ENCODE results near the gene ASIC3. TPM values are rescaled to one million over a fixed set of nuclear protein-coding genes. Genes with fewer than 3 reads are reported as not detected.

The ASIC3 gene
- polyA plus RNA-seq, 1 donor = 2.3 TPM

DNA sequence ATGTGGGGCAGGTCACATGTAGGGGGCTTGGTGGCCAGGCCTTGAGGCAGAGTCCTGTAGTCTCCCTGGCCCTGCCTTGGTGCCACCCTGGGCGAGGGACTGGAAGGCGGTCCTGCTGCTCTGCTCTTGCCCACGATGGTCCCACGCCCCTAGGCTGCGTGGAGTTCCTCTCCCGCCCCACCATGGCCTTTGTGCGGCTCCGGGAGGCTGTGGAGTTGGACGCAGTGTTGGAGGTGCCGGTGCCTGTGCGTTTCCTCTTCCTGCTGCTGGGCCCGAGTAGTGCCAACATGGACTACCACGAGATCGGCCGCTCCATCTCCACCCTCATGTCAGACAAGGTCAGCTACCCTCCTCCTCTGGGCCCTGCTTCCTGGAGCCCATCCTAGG, 22.2 kb downstream of the ASIC3 start:
- DNase-seq = no peak

DNA sequence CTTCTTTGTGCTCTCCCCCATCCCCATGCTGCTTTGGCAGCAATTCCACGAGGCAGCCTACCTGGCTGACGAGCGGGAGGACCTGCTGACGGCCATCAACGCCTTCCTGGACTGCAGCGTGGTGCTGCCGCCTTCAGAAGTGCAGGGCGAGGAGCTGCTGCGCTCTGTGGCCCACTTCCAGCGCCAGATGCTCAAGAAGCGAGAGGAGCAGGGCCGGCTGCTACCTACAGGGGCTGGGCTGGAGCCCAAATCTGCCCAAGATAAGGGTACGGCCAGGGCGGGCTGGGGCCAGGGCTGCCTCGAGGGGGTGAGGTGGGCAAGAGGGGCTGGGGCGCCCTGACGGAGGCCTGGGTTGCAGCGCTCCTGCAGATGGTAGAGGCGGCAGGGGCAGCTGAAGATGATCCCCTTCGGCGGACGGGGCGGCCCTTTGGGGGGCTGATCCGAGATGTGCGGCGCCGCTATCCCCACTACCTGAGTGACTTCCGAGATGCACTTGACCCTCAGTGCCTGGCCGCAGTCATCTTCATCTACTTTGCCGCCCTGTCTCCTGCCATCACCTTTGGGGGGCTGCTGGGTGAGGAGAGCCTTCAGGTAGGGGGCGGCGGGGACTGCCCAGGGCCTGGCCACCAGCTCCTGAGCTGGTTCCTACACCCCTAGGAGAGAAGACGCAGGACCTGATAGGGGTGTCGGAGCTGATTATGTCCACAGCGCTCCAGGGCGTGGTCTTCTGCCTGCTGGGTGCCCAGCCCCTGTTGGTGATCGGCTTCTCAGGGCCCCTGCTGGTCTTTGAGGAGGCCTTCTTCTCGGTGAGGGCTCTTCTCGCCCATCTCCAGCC, 22.9 kb downstream of the ASIC3 start:
- DNase-seq = no peak

DNA sequence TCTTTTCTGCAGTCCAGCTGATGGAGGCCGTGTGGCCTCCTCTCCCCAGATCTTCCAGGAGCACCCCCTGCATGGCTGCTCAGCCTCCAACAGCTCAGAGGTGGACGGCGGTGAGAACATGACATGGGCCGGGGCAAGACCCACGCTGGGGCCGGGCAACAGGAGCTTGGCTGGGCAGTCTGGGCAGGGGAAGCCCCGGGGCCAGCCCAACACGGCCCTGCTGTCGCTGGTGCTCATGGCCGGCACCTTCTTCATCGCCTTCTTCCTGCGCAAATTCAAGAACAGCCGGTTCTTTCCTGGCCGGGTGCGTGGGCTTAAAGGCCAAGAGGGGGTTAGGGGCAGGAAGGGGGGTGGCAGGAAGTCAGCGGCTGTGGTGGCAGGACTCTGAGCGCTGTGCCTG, 25.7 kb downstream of the ASIC3 start:
- DNase-seq = no peak

DNA sequence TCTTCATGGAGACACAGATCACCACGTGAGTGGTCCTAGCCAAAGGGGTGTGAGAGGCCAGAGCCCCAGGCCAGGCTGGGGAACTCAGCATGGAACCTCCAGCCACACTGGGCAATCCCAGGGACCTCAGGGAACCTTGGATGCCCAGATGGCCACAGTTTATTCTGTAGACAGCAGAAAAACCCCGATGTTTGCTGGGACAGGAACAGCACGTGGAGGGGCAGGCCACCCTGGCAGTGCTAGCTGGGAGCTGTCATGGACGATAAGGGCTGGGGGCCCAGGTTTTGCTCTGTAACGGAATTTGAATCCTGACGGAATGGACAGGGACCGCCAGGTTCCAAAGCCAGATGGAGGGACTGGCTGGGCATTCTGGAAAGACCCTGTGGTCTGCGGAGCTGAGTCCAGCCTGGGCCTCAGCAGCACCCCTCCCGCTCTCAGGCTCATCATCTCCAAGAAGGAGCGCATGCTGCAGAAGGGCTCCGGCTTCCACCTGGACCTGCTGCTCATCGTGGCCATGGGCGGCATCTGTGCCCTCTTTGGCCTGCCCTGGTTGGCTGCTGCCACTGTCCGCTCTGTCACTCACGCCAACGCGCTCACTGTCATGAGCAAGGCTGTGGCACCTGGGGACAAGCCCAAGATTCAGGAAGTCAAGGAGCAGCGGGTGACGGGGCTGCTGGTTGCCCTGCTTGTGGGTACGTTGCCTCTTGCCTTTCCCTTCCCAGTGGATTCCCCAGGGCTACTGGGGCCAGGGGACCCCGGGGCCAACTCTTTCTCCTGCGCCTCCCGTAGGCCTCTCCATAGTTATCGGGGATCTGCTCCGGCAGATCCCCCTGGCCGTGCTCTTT, 26.7 kb downstream of the ASIC3 start:
- DNase-seq = no peak

DNA sequence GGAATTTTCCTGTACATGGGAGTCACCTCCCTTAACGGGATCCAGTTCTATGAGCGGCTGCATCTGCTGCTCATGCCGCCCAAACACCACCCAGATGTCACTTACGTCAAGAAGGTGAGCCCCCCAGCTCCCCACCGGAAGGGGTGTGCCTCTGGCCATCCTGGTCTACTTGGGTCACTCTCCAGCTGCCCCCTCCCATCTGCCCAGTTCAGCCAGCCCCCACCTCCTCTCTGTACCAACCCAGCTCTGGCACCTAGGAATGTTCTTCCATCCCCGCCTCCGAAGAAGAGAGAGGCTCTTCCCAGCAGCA, 27.3 kb downstream of the ASIC3 start:
- no peak for DNase-seq

DNA sequence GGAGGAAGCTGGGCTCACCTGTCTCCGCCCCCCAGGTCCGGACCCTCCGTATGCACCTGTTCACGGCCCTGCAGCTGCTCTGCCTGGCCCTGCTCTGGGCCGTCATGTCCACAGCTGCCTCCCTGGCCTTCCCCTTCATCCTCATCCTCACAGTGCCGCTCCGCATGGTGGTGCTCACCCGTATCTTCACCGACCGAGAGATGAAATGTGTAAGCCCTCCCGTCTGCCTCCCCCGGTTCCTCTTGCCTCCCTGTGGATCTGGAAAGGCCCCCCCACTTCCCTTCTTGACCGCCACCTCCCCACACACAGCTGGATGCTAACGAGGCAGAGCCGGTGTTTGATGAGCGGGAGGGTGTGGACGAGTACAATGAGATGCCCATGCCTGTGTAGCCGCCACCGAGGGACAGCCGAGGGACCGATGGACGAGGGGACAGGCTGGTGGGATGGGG, 27.7 kb downstream of the ASIC3 start:
- no peak for DNase-seq

DNA sequence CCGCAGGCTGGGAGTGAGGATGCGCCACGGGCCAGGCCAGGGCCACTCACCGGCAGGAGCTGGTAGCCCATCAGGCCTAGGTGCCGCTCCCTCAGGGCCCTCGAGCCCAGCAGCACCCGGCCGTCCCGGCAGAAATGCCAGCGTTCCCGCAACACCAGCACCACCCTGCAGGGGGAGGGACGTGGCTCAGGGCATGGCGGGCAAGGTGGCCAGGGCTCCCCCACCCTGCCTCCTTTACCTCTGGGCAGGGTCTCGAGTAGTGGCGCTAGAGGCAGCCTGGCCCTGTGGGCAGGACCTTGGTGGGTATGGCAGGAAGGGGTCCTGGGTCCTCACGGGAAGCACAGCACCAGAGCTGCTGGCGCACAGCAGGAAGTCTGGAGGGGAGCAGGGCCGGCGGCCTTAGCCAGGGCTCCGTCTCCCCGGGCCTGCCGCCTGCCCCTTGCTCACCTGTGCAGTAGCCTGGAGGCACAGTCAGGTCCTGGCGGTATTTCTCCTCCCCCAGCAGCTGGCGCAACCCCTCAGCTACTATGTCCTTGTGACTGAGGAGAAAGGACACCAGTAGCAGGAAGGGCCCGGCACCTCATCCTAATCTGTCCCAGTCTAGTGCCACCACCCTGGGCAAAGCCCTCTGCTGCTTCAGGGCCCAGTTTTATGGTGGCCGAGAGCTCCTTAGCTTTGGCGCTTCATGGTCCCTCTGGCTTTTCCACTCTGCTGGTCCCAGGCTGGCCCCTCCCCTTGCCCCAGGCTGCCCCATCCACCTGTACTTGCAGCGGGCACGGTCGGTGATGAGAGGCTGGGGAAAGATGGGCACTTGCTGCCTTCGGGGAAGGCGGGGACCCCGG, 28.8 kb downstream of the ASIC3 start:
- no peak for DNase-seq

DNA sequence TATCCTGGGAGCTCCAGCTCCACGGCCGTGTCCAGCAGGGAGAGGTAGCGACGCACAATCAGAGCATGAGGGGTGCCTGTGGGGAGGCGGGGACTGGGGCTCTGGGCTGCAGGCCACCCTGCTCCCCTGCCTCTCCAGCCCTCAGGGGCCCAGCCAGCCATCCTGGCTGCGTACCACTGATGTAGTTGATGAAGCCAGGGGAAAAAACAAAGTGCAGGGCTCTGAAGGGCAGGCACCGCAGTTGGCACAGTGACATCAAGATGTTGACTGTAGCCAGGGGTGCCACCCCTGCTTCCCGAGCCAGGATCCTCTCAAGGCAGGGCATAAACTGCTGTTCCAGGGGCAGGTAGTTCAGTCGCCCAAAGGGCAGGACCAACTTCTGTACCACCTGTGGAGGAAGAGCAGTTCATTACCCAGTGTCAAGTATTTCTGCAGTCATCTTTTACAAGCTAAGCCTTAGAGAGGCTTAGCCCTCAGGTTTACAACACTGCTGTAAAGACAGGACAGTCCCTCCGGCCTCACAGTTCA, 29.4 kb downstream of the ASIC3 start:
- no peak for DNase-seq

DNA sequence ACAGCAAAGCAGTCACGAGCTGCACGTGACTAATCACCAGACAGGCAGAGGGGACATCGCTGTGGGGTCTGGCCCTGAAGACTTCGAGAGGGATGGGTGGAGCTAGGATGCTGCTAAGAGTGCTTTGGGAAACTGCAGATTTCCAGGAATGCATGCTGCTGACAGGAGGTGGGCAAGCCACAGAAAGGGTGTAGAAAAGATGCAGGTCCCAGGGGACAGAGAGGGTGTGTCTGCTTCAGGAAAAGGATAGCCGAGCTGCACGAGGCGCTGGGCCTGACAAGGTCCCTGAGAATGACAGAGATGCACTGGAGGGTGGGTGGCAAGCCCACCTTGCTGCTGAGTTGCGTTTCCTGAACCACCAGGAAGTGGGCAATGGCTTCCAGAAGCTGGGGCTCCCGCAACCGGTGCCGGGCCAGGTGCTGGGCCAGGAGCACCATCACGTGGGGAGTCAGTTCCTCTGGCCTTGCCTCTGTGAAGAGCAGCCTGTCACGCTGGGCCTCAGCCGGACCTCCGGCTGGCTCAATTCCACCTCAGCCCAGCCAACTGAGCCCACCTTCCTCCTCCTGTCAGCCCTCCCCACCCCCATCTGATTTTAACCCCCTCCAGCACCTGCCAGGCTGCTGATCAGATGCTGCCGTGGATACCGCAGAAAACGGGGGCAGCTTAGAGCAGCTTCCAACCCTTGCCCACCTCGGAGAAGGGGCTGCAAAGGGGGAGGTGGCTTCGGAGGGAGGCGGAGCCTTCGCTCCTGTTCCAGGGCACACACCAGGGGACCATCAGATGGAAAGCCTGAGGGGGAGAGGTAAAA, 30.1 kb downstream of the ASIC3 start:
- no peak for DNase-seq

DNA sequence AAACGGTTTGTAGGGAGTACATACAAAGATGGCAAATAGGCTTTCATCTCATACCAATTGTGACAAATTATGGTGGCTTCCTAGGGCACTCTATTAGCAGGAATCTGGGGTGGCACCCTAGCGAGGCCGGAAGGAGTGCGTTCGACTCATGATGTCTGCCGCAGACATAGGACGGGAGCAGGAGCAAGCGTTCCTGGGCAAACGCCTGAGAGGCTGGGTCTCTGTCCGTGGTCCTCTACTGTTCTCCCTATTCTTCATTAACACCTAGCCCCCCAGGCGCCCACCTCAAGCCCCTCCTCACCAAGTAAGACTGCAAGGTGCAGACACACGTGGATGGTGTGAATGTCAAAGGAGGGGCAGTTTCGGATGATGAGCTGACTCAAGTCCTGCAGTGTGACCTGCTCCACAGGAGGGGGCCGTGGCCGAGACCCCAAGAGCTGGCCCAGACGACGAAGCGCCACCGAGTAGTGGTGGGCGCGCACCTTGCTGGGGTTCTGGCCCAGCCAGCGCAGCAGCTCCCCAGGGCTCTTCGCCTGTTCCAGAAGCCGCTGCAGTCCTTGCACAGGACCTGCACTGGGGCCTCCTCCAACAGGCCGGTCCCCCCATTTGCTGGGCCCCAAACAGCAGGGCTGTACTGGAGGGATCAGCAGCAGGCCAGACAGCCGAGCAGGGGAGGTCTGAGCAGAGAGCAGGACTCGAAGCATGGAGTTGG, 31.0 kb downstream of the ASIC3 start:
- no peak for DNase-seq

DNA sequence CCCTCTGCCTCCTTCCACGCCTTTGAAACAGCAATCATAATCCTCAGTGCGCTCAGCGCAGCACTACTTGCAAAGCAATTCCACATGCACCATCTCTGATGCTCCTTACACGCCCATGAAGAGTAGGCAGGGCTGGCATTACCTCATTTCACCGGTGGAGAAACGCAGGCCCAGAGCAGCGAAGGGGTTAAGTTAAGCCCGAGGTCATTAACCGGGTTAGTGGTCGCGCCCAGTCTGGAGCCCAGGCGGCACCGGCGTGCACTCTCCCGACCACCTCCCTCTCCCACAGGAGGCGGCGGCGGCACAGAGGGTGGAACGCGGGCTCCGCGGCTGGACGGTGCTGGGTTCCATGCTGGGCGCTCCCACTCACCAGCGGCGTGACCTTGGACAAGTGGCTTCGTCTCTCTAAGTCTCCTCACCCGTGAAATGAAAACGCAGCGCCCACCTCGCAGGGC, 31.8 kb downstream of the ASIC3 start:
- no peak for DNase-seq

DNA sequence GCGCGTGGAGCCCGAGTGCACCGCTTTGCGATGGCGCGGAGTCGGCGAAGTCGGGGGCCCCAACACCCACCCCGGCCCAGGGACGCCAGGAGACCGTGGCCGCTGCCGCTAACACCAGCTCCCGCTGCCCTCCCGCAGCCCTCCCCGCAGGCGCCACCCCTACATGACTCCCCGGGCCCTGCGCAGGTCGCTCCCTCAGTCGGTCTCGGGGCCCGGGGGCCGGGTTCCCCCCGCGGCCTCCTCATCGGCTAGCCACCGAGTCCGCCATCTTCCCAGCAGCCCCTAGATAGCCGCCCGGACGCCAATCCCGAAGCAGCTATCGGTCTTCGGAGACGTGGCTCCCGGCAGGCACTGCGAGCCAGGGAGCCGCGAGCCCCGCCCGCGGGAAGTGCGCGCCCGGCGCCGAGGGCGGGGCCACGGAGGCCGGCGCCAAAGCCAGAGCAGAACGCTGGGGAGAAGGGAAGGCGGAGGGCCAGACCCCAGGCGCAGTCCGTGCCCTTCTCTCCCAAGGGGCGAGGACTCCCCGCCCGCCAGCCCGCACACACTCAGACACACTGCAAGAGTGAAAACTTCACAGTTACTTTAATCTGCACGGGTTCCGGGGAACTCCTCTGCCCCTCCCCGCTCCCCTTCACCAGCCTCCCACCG, 32.3 kb downstream of the ASIC3 start, which contains the start of gene FASTK:
FASTK (minus strand) TSS at position 288 of the 648 bp plus-strand sequence; CDS start at position 245, 43 bp downstream.
- DNase-seq = peak; percentile 90

DNA sequence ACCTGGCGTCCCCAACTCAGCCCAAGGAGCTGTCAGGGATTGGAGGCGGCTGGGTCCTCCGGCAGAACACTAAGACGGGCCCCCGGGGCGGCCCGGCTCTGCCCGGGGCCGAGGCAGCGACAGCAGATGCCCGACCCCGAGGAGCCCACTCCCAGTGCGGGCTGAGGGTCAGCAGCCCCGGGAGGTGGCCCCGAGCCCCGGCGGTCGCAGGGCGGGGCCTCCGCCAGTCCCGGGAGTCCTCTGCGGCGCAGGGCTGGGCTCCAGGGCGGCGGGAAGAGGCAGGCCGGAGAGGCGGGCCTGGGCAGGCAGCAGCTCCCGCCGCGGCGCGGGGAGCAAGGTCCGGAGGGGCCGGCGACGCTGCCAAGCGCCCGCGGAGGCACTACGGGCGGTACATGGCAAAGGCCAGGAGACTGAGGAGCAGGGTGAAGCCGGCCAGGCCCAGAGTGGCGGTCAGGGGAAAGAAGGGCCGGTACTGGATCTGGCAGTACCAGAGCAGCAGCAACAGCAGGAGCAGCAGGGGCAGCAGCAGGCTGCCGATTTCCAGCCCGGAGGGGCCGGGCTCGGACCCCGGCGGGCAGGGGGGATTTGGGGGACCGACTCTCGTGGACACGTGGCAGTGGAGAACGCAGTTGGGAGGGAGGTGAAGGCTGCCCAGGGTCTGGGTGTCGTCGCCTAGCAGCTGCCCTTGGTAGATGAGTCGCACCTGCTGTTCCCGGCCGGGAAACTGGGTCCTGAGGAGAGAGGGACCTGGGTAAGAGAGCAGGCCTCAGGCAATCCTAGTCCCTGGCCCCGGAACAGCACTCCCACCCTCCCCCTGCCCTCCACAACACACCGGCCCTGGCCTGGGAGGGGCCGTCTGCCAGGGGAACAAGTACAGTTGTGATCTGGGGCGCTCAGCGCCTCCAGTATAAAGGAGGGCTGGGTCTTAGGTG, 33.1 kb downstream of the ASIC3 start:
- no peak for DNase-seq

DNA sequence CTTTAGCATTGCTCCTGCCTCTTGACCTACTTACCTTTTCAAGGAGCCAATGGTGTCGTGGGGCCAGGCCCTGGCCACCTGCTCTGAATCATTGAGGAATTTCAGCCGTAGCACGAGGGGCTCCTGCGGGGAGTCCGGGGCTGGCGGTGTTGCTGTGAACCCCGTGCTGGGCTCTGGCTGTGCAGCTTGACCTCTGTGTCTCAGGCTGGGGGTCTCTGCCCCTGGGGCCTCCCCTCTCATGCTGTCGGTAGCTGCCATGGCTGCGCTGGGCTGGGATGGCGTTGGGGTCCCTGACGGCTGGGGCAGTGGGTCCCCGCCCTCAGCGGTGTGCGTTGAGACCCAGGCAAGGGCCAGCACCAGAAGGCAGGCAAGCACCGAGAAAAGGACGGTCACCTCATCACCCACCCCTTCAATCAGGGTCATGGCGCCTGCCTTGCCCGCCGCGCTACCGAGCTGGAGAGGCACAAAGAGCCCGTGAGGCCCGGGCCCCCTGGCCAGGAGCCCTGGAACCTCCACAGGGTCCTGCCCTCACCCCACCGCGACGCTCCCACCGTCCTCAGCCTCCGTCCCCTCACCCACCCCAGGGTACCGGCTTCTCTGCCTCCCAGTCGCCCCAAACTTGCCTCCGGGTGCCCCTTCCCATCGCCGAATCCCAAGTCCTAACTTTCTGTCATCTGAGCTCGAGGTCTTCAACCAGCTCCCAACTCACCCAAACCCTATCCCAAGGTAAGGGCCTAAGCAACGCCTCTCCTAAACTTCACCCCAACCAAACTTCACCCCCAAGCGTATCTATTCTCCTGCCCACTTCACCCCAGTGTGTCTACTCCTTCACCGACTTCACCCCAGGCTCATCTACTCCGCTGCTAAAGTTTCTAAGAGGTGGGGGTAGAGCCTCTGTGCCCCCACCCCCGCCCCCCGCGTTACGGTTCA, 34.1 kb downstream of the ASIC3 start:
- DNase-seq = no peak

DNA sequence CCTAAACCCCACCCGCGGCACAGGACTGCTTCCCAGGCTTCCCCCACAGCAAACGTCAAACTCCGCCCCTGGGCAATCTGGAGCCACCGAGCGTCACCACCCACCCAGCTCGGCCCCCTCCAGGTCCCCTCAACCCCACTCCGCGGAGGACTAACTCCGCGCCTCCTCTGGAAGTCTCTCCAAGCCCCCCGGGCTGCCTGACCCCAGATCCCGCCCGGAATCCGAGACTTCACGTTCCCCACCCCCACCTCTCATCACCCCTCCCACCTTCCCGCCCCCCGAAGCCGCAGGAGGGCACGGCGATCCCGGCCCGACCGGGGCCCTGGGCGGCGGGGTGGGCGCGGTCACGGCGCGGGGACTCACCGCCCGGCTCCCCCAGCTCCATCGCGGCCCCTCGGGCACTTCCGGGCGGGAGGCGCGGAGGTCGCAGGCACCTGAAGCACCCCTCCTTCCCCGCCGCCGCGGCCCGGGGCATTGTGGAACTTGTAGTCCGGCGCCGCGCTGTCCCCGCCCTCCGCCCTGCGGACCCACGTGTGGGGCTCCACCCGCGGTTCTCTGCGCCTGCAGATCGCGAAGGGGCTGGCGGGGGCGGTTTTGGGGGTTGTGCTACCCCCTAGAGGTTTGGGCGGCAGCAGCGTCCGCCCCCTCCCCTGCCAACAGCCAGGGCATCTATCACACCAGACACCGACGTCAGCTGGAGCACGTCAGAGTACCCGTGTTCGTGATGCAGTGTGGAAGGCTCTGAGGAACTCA, 34.9 kb downstream of the ASIC3 start, which contains the start of gene TMUB1:
TMUB1 (minus strand) TSS at position 423 of the 753 bp plus-strand sequence. CDS start 930 bp downstream, outside the sequence.
- DNase-seq = no peak

DNA sequence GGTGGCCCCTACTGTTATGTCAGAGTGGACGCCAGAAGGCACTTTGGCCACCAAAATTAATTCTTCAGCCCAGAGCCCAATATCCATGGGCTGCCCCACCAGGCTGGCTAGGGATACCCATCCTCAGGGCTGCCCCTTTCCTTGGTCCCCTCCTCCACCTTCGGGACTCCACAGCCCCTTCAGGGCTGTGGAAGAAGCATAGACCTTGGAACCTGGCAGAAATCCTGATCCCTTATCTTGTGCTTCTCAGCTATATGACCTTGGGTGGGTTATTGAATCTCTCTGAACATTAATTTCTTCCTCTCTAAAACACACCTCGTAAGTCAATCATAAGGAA, 35.5 kb downstream of the ASIC3 start:
- no peak for DNase-seq

DNA sequence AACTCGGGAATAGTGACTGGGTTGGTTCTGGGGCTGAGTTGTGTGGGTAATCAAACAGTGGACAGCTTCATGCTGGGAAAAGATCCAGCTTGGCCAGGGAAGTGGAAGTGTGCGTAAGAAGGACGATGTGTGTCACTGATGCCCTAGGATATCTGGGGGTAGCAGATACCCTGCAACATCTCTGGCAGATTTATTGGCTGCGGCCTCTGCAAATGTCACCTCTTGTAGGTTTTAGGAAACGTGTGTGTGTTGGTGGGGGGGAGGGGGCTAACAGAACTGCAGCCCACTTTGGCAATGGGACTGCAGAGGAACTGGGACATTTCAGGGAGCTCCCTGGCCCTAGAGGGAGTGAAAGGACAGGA, 37.0 kb downstream of the ASIC3 start:
- no peak for DNase-seq

All from left kidney (tissue), 2 donors.